HG03571 (cell line): ENCODE data around the gene CCZ1B.
"Not testable (repeated sequence)": the region's sequence is repeated elsewhere in the genome, so short reads cannot be mapped to it uniquely, and the experiment has no call there.

Experiments
- ATAC-seq: cut with Tn5 transposase; IDR thresholded peaks from one replicate; pipeline ENCODE4 v1.9.1; 2021; ENCODE audit not compliant: unreplicated experiment

CCZ1B gene

DNA sequence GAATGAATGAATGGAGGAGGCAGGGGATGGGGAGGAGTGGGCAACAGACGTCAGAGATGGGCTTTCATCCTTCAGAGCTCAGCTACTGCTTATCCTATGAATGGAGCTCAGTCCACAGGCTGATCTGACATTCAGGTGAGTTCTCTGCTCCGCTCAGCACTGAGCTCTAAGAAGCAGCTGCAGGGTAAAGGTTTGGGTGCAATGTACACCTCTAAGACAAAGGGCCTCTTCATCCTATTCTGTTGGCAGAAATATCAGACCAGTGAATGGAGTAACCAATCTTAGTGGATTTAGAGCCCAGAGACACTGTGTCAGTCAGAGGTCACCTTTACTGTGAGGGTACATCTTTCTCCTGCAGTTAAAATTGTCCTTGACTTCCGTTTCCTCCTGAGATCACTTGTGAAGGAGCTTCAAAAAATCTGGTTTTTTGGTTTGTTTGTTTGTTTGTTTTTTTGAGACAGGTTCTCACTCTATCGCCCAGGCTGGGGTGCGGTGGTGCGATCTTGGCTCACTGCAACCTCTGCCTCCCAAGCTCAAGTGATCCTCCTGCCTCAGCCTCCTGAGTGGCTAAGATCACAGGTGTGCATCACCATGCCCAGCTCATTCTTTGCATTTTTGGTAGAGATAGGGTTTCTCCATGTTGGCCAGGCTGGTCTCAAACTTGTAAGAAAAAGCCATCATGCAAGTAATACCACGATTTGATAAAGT is 5.1 kb upstream of the CCZ1B start:
- no peak for ATAC-seq

- not testable (repeated sequence) for ATAC-seq
Measured at GRCh38 chr7:6830026-6830425, 4.0 kb upstream of the CCZ1B start.

- ATAC-seq, result not testable (repeated sequence)
Measured at GRCh38 chr7:6829616-6830015, 3.5 kb upstream of the CCZ1B start.

- not testable (repeated sequence) for ATAC-seq
Measured at GRCh38 chr7:6827180-6827579, 1.1 kb upstream of the CCZ1B start.

GRCh38 chr7:6825236-6826125 is 594 bp downstream of the CCZ1B start:
- ATAC-seq, result peak; percentile 49

DNA sequence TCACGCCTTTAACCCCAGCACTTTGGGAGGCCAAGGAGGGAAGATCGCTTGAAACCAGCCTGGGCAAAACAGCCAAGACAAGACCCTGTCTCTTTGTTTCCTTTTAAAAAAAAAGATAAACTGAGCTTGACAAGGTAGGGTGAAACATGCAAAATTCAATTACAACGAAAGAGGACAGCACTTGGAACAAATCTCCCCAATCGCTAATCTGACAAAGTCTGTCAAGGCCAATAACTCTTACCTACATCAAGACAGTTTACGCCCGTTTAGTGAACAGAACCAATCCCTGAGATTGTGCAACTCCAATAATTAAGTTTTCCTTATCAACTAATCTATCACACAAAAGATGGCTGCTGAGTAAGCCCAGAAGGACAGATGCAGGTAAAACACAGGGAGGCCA is 4.5 kb downstream of the CCZ1B start:
- ATAC-seq, result not testable (repeated sequence)

DNA sequence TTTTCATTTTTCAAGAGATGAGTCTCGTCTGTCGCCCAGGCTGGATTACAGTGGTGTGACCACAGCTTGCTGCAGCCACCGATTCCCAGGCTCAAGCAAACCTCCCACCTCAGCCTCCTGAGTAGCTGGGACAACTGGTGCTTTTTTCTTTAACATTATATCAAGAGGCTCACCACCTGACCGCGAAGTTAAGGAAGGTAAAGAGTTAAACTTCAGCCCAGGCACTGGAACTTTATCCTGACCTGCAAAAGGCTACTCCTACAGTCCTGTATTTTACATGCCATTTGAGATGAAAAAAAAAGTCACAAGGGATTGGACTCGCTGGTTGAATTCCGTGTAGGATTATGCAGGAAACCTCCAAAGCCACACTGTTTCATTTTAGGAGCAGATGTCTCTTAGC is 10.6 kb downstream of the CCZ1B start:
- ATAC-seq, result not testable (repeated sequence)

DNA sequence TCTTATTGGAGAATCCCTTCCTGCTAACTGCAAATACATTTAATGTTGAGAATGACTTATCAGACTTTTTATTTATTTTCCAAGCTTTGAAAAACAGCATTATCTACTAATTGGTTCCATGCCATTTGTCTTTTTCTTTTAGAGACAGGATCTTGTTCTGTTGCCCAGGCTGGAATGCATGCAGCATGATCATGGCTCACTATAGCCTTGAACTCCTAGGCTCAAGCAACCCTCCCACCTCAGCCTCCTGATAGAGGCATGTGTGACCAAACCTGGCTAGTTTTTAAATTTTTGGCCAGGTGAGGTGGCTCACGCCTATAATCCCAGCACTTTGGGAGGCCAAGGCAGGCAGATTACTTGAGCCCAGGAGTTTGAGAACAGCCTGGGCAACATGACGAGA is 13.1 kb downstream of the CCZ1B start:
- ATAC-seq, result not testable (repeated sequence)

GRCh38 chr7:6807959-6808358 is 18.1 kb downstream of the CCZ1B start:
- ATAC-seq, result not testable (repeated sequence)

DNA sequence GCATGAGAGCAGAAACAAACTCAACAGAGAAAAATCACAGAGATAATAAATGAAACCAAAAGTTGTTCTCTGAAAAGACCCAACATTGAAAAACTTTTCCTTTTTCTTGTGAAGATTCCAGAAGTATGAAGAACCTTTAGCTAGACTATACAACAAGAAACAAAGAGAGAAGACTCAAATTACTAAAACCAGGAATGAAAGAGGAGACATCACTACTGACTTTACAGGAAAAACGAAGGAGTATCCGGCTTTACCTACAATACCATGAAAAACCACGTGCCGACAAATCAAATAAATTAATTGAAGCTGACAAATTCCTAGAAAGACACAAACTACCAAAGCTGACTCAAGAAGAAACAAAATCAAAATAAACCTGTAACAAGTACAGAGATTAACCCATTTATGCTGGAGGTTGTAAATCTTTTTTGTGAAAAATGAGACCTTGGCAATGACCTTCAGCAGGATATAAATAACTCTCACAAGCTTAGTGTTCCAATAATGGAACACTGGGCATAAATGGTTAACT is 18.6 kb downstream of the CCZ1B start:
- ATAC-seq, result not testable (repeated sequence)

- ATAC-seq, result not testable (repeated sequence)
Measured at GRCh38 chr7:6800331-6800730, 25.7 kb downstream of the CCZ1B start.

GRCh38 chr7:6799887-6800286 is 26.2 kb downstream of the CCZ1B start:
- not testable (repeated sequence) for ATAC-seq

DNA sequence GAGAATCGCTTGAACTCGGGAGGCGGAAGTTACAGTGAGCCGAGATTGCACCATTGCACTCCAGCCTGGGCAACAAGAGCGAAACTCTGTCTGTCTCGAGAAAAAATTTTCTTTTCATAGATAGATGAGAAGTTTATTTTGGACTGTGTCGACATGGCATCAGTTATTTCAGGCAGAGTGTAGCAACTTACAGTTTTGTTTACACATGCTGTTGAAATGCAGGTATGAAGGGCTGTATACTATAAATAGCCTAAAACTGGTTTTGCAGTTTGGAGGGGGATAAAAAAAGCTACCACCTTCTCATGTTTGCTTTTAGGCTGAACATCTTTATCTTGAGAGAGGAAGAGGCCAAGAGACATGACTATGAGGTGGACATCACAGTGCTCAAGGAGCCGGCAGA is 28.0 kb downstream of the CCZ1B start:
- not testable (repeated sequence) for ATAC-seq

DNA sequence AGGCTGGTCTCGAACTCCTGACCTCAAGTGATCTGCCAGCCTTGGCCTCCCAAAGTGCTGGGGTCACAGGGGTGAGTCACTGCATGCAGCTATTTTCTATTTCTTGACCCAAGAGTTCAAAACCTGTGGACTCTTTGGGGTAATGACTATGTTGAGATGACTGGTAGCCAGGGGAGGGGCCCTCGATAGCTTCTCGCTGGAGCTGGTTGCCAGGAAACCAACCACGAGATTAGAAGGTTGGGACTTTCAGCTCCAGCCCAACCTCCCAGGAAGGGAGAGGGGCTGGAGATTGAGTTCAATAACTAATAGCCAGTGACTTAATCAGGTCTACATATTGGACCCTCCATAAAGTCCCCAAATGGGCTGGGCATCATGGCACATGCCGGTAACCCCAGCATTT is 28.9 kb downstream of the CCZ1B start:
- not testable (repeated sequence) for ATAC-seq

- ATAC-seq, result not testable (repeated sequence)
Measured at GRCh38 chr7:6794276-6794675, 31.8 kb downstream of the CCZ1B start.

DNA sequence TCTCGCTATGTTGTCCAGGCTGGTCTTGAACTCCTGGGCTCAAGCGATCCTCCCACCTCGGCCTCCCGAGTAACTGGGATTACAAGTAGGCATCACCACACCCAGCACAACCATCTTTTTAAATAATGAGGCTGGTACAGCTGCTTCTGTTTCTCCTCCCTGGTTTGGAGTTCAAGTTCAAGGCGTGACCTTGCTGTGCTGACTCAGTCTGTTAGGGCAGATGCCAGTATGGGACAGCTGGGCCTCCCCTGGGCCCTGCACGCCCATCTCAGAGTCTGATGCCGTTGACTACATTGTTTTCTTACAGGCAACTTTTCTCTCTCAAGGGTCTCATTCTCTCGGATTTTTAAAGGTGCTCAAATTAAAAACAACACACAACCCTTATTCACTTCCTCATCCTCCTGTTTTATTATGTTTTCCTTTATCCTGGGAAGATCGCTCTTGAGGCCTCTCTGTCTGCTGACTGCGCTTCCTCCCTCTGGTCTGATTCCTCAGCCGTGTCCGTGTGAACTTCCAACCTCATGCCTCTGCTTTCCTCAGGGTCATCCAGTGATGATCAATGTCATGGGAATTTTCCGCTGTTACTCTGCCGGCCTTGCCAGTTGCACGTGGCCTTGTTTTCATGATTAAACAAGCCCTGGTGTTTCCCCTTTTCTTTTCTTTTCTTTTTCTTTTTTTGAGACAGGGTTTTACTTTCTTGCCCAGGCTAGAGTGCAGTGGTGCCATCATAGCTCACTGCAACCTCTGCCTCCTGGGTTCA is 33.8 kb downstream of the CCZ1B start:
- ATAC-seq, result not testable (repeated sequence)

DNA sequence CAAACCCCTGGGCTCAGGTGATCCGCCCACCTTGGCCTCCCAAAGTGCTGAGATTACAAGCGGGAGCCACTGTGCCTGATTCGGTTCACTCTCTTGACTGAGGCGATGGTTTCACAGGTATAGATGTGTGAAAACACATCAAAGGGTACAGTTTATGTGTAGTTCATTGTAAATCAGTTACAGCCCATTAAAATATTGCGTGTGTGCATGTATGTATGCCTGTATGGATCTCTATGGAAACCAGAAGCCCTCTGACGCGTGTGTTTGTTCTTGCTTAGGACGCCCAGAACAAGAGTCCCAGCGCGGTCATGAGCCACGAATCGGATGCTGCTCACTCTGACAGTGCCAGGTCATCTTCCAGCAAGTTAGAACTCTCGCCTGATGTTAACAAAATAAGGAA is 36.7 kb downstream of the CCZ1B start:
- ATAC-seq, result not testable (repeated sequence)

DNA sequence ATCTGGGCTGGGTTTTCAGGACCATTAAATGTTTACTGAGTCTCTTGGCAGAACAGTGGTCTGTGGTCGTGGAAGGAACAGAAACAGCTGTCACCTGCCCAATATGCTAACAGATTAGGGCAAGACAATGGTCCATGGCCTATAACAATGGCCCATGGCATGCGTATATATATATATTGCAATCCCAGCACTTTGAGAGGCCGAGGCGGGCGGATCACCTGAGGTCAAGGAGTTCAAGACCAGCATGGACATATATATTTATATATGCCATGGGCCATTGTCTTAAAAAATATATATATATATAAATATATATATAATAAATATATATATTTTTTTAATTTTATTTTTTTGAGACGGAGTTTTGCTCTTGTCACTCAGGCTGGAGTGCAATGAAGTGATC is 44.5 kb downstream of the CCZ1B start:
- ATAC-seq, result not testable (repeated sequence)

DNA sequence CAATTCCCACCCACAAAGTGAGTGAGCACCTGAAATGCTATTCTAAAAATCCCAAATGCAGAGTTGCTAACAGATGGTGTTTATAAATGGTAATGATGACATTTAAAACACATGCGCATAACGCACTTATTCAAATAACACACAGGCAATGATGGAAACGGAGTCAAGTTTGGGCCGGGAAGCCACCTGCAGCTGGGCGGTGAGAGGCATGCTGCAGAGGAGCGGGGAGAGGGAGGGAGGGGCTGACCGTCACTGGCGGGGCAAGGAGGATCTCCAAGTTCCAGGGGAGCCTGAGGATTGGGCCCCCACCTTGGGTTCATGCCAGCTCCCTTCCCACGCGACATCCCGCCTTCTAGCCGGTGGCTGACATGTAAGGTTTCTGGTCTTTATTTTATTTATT is 64.9 kb downstream of the CCZ1B start:
- ATAC-seq, result not testable (repeated sequence)

GRCh38 chr7:6753964-6754363 is 72.1 kb downstream of the CCZ1B start, which contains the start of gene RSPH10B2:
RSPH10B2 (plus strand) TSS chr7:6754103; CDS start chr7:6757678, 3,575 bp downstream.
- not testable (repeated sequence) for ATAC-seq

DNA sequence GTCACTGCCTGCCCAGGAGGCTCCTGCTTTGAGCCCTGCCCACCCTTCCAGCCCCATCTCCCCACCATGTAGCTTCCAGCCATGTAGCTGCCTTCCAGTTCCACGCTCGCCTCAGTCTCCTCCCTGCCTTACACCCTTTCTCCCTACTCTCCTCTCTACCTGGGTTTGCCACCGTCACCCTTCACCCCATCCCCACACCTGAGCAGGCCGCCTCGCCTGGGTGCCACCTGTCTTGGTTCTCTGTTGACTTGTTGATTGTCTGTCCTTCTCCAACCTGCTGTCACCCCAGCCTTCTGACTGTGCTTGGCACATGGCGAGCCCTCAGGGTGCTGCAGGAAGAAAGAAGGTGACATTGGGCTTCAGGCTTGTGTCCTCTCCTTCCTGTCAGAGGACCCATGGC is 75.9 kb downstream of the CCZ1B start:
- ATAC-seq, result not testable (repeated sequence)
